Activated CD8-positive, alpha-beta T cell treated with anti-CD3 and anti-CD28 coated beads for 36 hours (primary cell): ENCODE results near the gene ZNF346. TPM values are rescaled to one million over a fixed set of nuclear protein-coding genes. Genes with fewer than 3 reads are reported as not detected.

Source experiments
- ATAC-seq: fragments of 200-7000 bp; cut with Tn5 transposase; one replicate; pipeline ENCODE4 v1.10.0; 2021; ENCODE audit warnings: mild to moderate bottlenecking, moderate library complexity
- CTCF ChIA-PET: fragments of 350-600 bp; sonication (Branson Sonifier 250); formaldehyde crosslinking; loops from one replicate; lab custom pipeline; 2021; ENCODE audit warnings: antibody characterized with exemption; lab: Charles Lee
- POLR2A ChIA-PET: fragments of 350-600 bp; sonication (Branson Sonifier 250); formaldehyde crosslinking; loops from one replicate; lab custom pipeline; 2021; ENCODE audit warnings: antibody characterized with exemption; lab: Charles Lee
- DNase-seq: peaks from one replicate; pipeline ENCODE4 v3.0.0-alpha.2; 2020
- H3K27ac Mint-ChIP-seq: one replicate; pipeline ENCODE4 v1.8.0; 2021; ENCODE audit warnings: mild to moderate bottlenecking, mixed read lengths
- H3K27me3 Mint-ChIP-seq: one replicate; pipeline ENCODE4 v1.8.0; 2021; ENCODE audit warnings: mixed read lengths
- H3K36me3 Mint-ChIP-seq: one replicate; pipeline ENCODE4 v1.8.0; 2021; ENCODE audit warnings: low read depth, mixed read lengths
- H3K4me1 Mint-ChIP-seq: one replicate; pipeline ENCODE4 v1.8.0; 2021; ENCODE audit warnings: low read depth, mixed read lengths
- H3K4me3 Mint-ChIP-seq: one replicate; pipeline ENCODE4 v1.8.0; 2021; ENCODE audit warnings: mild to moderate bottlenecking, moderate library complexity, mixed read lengths
- H3K9me3 Mint-ChIP-seq: one replicate; pipeline ENCODE4 v1.8.0; 2021; ENCODE audit warnings: mixed read lengths
- intact Hi-C: fragments of 100-400 bp; cut with micrococcal nuclease; formaldehyde crosslinking; loops from one replicate; pipeline ENCODE4 v1.10.0; 2022
- total RNA-seq, 2 experiments: library from RNA; stranded (reverse); gene quantifications; one replicate each; pipeline ENCODE4 v1.2.3, GENCODE V29; 2021
- TF ChIP-seq, protein P1 (sequence below): fragments of 200-600 bp; IDR thresholded peaks from one replicate; pipeline ENCODE4 v1.8.0; 2022; ENCODE audit warnings: antibody characterized with exemption, mild to moderate bottlenecking

ZNF346 gene
- total RNA-seq, 2 experiments from 2014 or later = 15.0 to 17.0 TPM

DNA sequence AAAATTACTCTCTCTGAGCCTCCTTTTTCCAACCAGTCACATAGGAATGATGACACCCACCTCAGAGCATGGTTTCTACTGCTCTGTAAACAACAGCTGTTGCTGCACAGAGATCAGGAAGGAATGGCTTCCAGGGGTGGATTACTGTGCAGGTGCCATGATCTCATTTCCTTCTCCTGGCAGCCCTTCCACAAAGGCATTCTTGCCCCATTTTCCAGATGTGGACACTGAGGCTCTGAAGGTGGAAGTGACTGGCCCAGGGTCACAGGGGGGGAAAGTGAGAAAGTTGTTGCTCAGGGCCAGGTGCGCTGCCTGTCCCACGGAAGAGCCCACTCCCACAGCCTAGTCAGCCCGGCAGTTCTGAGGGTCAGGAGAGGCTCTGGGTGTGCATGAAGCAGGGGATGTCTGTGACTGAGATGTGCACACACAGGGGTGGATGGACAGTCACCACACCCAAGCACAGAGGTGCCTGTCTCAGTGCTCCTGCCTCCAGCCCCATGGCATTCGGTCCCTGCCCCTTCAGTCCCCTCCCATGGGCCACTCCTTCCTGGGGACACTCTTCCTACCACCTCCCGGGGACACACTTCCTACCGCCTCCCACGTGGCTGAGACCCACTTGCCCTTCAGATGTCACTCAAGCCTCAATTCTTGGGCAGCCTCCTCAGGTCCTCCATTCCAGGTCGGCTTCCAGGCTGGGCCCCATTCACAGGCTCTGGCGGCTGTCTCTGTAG, 81.2 kb downstream of the ZNF346 start:
- H3K27ac Mint-ChIP-seq = no peak overlapping the region
- peaks cover 3% of the 10 kb centered on the region for H3K27me3 Mint-ChIP-seq
- ATAC-seq (no peak), DNase-seq (no peak)
- intact Hi-C loops = no loop called here
- ChIA-PET CTCF (interaction anchor here (1.2 to 1.7 kb wide), 3 partner anchors 10 to 287 kb away, joined by 3 to 6 read pairs (median 3); no protein-coding TSS in a partner anchor), POLR2A (no interaction called here)
- H3K9me3 Mint-ChIP-seq = no peaks in the 10 kb centered on the region
- TF ChIP-seq, protein P1, sequence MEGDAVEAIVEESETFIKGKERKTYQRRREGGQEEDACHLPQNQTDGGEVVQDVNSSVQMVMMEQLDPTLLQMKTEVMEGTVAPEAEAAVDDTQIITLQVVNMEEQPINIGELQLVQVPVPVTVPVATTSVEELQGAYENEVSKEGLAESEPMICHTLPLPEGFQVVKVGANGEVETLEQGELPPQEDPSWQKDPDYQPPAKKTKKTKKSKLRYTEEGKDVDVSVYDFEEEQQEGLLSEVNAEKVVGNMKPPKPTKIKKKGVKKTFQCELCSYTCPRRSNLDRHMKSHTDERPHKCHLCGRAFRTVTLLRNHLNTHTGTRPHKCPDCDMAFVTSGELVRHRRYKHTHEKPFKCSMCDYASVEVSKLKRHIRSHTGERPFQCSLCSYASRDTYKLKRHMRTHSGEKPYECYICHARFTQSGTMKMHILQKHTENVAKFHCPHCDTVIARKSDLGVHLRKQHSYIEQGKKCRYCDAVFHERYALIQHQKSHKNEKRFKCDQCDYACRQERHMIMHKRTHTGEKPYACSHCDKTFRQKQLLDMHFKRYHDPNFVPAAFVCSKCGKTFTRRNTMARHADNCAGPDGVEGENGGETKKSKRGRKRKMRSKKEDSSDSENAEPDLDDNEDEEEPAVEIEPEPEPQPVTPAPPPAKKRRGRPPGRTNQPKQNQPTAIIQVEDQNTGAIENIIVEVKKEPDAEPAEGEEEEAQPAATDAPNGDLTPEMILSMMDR = no peak
- no peaks in the 10 kb centered on the region for H3K36me3 Mint-ChIP-seq
- no peaks in the 10 kb centered on the region for H3K4me1 Mint-ChIP-seq
- no peak overlapping the region for H3K4me3 Mint-ChIP-seq

DNA sequence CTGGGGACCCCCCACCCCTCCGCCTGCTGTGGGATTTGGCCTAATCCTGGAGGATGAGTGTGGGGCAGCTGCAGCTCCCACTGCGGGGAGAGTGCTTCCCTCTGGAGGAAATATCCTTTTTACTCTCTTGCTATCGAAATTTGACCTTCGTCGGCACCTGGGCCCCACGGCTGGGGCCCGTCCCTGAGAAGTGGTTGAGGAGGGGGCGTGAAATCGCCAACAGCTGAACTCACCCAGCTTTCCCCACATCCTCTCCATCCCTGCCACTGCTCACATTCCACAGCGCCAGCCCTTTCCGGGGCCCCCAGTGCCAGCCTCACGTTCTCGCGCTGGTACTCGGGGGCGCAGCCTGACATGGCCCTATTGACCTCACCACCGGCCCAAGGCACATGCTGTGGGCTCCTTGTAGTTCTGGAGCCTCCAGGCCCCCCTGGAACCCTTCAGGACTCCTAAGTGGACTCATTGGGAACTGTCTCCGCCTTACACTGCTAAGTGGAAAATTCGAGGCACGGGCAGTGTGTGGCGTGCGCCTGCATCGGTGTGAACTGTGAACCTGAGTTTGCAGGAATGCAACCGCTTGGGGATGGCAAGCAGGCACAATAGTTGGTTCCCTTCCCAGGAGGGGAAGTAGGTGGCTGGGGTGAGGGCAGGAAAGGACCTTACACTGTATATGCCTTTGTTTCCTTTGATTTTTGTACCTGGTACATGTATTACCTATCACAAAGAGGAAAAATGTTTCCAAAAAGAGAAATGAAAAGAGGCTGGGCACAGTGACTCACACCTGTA, 83.4 kb downstream of the ZNF346 start:
- ChIA-PET POLR2A (no interaction called here), CTCF (no interaction called here)
- Mint-ChIP-seq H3K4me1 (no peaks in the 10 kb centered on the region), H3K9me3 (no peaks in the 10 kb centered on the region), H3K36me3 (no peaks in the 10 kb centered on the region), H3K27me3 (peaks cover 3% of the 10 kb centered on the region), H3K4me3 (no peak overlapping the region), H3K27ac (no peak overlapping the region)
- TF ChIP-seq, protein P1 = no peak
- ATAC-seq (no peak), DNase-seq (no peak)
- intact Hi-C loops = no loop called here

DNA sequence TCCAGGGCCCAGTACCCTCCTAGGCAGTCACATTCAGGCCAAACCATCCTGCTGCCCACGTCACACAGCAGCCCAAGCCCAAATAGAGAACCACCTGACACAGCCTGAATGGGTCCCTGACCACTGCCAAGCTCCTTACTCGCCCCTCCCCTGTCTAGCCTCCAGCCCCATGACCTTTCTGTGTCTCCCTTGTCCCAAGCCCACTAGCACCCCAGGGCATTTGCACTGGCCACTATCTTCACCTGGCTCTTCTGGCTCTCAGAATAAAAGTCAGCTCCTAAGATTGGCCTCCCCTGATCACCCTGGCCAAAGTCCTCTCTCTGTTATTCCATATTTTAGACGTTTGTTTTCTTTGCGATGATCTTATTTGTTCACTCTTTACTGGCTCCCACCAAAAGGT, 84.7 kb downstream of the ZNF346 start:
- H3K9me3 Mint-ChIP-seq = no peaks in the 10 kb centered on the region
- H3K36me3 Mint-ChIP-seq = no peaks in the 10 kb centered on the region
- peaks cover 3% of the 10 kb centered on the region for H3K4me1 Mint-ChIP-seq
- TF ChIP-seq, protein P1 = no peak
- H3K27me3 Mint-ChIP-seq = peaks cover 3% of the 10 kb centered on the region
- ChIA-PET POLR2A (interaction anchor here (0.8 kb wide), 1 partner anchor 35 kb away, joined by 4 read pairs; no protein-coding TSS in a partner anchor), CTCF (interaction anchor here (1.6 kb wide), 1 partner anchor 35 kb away, joined by 8 read pairs; no protein-coding TSS in a partner anchor)
- intact Hi-C loops = no loop called here
- no peak overlapping the region for H3K4me3 Mint-ChIP-seq
- ATAC-seq = no peak
- no peak overlapping the region for H3K27ac Mint-ChIP-seq
- DNase-seq = no peak

DNA sequence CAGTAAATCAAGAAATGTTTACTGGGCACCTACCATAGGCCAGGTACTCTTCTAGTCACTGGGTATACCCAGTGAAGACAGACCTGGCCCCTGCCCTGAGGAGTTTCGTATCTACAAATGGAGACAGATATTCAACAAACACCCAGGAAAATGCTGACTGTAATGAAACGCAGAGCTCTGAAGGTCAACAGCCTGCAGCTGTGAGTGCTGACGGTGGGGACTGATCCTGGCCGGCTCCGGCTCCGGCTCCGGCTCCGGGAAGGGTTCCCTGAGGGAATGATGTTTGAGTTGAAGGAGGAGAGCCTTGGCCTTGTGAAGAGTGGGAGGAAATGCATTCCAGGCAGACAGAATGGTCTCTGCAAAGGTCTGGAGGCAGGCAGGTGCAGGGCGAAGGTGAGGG, 87.3 kb downstream of the ZNF346 start:
- intact Hi-C loops = loop anchor here (5.0 to 10.0 kb wide), 3 partner anchors 38 to 192 kb away; partner anchors contain the start of genes PRELID1 and RAB24
- no peak for DNase-seq
- no peak for ATAC-seq
- H3K4me3 Mint-ChIP-seq = no peak overlapping the region
- no peaks in the 10 kb centered on the region for H3K9me3 Mint-ChIP-seq
- TF ChIP-seq, protein P1 = no peak
- peaks cover 5% of the 10 kb centered on the region for H3K4me1 Mint-ChIP-seq
- CTCF ChIA-PET = interaction anchor here (0.6 to 7.9 kb wide), 4 partner anchors 24 to 189 kb away, joined by 3 to 150 read pairs (median 24); no protein-coding TSS in a partner anchor
- no peaks in the 10 kb centered on the region for H3K36me3 Mint-ChIP-seq
- H3K27ac Mint-ChIP-seq = no peak overlapping the region
- POLR2A ChIA-PET = no interaction called here
- no peaks in the 10 kb centered on the region for H3K27me3 Mint-ChIP-seq
